ENCODE data around the gene GPN3.

DNA sequence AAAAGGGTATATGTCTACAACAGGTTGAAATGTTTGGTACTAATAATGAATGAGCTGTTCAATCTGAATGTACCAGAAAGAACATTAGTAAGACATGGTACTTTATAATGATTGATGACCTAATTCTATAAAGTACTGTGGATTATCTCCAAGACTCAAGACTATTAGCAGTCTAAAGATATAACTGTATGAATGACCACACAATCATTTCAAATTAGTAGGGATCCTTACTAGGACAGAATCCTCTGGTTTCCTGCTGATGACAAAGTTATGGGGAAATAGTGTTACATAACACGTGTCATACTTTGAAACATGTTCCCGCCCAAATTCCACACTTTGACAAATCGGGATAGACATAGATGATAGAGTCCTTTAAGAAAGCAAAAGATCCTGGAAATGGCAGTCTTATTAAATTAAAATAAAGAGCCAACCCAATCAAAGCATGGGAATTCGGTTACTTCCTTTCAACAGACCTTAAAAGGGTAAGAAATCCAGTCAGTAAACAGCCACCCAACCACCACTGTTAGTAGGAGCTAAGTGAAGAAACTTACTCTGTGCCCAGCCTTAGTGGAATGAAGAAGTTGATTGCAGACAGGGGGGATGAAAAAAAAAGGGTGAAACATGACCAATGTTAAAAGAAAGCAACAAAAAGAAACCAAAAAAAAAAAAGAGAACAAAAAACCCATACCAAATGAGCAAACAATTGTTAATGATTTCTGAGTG, 31.1 kb upstream of the GPN3 start:
- TF ChIP-seq, protein P1, sequence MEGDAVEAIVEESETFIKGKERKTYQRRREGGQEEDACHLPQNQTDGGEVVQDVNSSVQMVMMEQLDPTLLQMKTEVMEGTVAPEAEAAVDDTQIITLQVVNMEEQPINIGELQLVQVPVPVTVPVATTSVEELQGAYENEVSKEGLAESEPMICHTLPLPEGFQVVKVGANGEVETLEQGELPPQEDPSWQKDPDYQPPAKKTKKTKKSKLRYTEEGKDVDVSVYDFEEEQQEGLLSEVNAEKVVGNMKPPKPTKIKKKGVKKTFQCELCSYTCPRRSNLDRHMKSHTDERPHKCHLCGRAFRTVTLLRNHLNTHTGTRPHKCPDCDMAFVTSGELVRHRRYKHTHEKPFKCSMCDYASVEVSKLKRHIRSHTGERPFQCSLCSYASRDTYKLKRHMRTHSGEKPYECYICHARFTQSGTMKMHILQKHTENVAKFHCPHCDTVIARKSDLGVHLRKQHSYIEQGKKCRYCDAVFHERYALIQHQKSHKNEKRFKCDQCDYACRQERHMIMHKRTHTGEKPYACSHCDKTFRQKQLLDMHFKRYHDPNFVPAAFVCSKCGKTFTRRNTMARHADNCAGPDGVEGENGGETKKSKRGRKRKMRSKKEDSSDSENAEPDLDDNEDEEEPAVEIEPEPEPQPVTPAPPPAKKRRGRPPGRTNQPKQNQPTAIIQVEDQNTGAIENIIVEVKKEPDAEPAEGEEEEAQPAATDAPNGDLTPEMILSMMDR (IDR thresholded peaks at IDR 0.05) = no peak
- TF ChIP-seq POLR2A (IDR thresholded peaks at IDR 0.05) = no peak
